ENCODE measurements around the gene OSBPL3.

GRCh38 chr7:24802300-24802699, 177.7 kb downstream of the OSBPL3 start:
- no peak for TF ChIP-seq CTCF (IDR thresholded peaks at IDR 0.05)
- TF ChIP-seq POLR2AphosphoS5 (IDR thresholded peaks at IDR 0.05; ENCODE audit: low read depth, low read length) = no peak

Data from Panc1 (cell line).